Activated CD4-positive, alpha-beta T cell treated with anti-CD3 and anti-CD28 coated beads for 36 hours (primary cell): ENCODE data around the gene GLB1L. TPM values are rescaled to one million over a fixed set of nuclear protein-coding genes. Genes with fewer than 3 reads are reported as not detected.
"Not testable (repeated sequence)": the region's sequence is repeated elsewhere in the genome, so short reads cannot be mapped to it uniquely, and the experiment has no call there.

Source experiments
- ATAC-seq: fragments of 200-7000 bp; cut with Tn5 transposase; one replicate; pipeline ENCODE4 v1.10.0; 2021; ENCODE audit warnings: mild to moderate bottlenecking, moderate library complexity
- CTCF ChIA-PET: fragments of 350-600 bp; sonication (Branson Sonifier 250); formaldehyde crosslinking; loops from one replicate; lab custom pipeline; 2021; ENCODE audit warnings: antibody characterized with exemption; lab: Charles Lee
- POLR2A ChIA-PET: fragments of 350-600 bp; sonication (Branson Sonifier 250); formaldehyde crosslinking; loops from one replicate; lab custom pipeline; 2021; ENCODE audit warnings: antibody characterized with exemption, inconsistent platforms; lab: Charles Lee
- DNase-seq: peaks from one replicate; pipeline ENCODE4 v3.0.0-alpha.2; 2020
- H3K27ac Mint-ChIP-seq: one replicate; pipeline ENCODE4 v1.8.0; 2021; ENCODE audit warnings: mixed read lengths
- H3K27me3 Mint-ChIP-seq: one replicate; pipeline ENCODE4 v1.8.0; 2021; ENCODE audit warnings: mixed read lengths
- H3K36me3 Mint-ChIP-seq: one replicate; pipeline ENCODE4 v1.8.0; 2021; ENCODE audit warnings: low read depth, mixed read lengths
- H3K4me1 Mint-ChIP-seq: one replicate; pipeline ENCODE4 v1.8.0; 2021; ENCODE audit warnings: mixed read lengths
- H3K4me3 Mint-ChIP-seq: one replicate; pipeline ENCODE4 v1.8.0; 2021; ENCODE audit warnings: mild to moderate bottlenecking, moderate library complexity, mixed read lengths
- H3K9me3 Mint-ChIP-seq: one replicate; pipeline ENCODE4 v1.8.0; 2021; ENCODE audit warnings: low read depth, mixed read lengths
- intact Hi-C, 2 experiments: fragments of 100-400 bp; cut with DNase I in 1 of 2; cut with micrococcal nuclease in 1 of 2; formaldehyde crosslinking; loops; one replicate each; pipeline versions ENCODE4 v1.14.2 to v1.15.1; 2022 to 2024; cut with DNase I, micrococcal nuclease
- total RNA-seq, 2 experiments: library from RNA; stranded (reverse); gene quantifications; one replicate each; pipeline ENCODE4 v1.2.3, GENCODE V29; 2021

The GLB1L gene
- total RNA-seq, 2 experiments from 2014 or later: 2.7 to 4.2 TPM

DNA sequence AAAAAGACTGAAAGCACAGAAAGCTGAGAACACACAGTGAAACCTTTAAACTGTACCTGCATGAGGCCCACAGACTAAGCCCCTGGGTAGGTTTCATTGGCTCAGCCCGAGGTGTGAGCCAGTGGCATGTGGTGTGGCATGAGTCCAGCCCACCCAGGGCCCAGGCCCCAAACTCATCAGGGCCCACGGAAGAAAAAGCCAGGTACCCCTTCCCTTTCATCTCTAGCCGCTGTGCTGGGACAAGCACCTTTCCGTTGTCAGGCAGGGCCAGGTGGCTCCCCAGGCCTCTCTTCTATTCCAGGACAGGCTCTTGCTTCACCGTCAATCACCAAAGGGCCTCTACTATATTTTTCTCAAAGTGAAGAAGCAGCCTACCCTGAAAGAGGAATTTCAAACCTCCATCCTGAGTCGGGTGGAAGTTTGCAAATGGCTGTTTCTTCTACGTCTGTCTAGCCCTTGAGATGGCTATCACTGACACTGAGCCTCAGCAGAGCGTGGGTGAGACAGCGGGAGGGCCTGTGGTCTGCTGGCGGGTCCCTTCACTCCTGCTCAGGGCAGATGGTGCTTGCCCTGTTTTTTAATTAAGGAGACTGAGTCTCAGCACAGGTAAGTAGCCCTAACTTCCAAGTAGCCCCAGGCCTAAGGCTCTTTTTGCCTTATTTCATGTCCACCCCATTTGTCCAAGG is 42.5 kb upstream of the GLB1L start:
- Mint-ChIP-seq H3K4me1 (peaks cover 2% of the 10 kb centered on the region), H3K9me3 (no peaks in the 10 kb centered on the region), H3K4me3 (no peak overlapping the region), H3K36me3 (peaks cover 10% of the 10 kb centered on the region), H3K27ac (no peak overlapping the region), H3K27me3 (no peaks in the 10 kb centered on the region)
- intact Hi-C loops: no loop called here
- POLR2A ChIA-PET: interaction anchor here (0.6 kb wide), 1 partner anchor 138 kb away, joined by 3 read pairs; no protein-coding TSS in a partner anchor
- DNase-seq (no peak), ATAC-seq (no peak)
- CTCF ChIA-PET: interaction anchor here (1.1 to 15.5 kb wide), 2 partner anchors 8 to 9 kb away, joined by 3 to 257 read pairs; partner anchors contain the start of gene DNAJB2

DNA sequence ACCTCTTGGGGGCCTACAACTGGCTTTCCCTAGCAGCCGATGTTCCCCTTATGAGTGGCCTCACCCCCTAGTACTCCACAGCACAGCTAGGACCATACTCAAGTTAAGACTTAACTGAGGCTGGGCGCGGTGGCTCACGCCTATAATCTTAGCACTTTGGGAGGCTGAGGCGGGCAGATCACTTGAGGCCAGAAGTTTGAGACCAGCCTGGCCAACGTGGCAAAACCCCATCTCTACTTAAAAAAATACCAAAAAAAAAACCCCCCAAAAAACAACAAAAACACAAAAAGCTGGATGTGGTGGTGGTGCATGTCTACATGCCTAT is 41.8 kb upstream of the GLB1L start:
- ATAC-seq, H3K27me3 Mint-ChIP-seq, H3K4me3 Mint-ChIP-seq, H3K9me3 Mint-ChIP-seq, H3K27ac Mint-ChIP-seq, H3K4me1 Mint-ChIP-seq, intact Hi-C loops, POLR2A ChIA-PET, DNase-seq: not testable (repeated sequence)
- CTCF ChIA-PET: interaction anchor here (0.8 to 15.5 kb wide), 3 partner anchors 8 to 67 kb away, joined by 3 to 257 read pairs (median 3); partner anchors contain the start of gene DNAJB2
- H3K36me3 Mint-ChIP-seq: peaks cover 10% of the 10 kb centered on the region

DNA sequence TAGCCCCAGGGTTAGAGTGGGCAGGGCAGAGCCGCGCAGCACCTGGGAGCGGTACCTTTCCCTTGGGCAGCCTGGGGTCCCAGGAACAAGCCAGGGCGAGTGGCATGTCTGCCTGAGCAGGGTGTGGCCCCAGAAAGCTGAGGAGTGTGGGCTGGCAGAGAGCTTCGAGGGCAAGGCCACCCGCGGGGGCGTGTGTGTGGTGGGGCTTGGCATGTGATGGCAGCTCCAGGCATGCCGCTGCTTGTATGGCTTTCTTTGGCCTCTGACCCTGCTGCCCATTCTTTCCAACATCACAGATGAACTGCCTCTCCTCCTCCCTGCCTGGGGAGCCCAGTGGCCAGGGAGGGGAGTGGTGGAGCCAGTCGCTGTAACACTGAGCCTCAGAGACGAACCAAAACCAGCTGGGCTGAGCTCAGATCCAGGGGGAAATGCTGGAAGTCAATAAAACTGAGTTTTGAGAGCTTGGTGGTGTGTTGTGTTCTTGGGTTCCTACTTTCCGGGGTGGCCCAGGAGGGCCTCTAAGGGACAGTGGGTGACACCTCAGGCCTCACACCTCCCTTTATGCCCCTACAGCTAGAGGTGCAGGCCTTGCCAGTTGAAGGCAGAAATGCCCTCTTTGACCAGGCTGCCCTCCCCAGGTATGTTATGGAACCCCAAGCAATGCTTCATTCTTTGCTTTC is 41.3 kb upstream of the GLB1L start:
- CTCF ChIA-PET: interaction anchor here (0.6 to 15.5 kb wide), 5 partner anchors 8 to 223 kb away, joined by 3 to 257 read pairs (median 3); partner anchors contain the start of gene DNAJB2
- H3K27ac Mint-ChIP-seq: peak overlapping the region; percentile 70
- DNase-seq: no peak
- no peaks in the 10 kb centered on the region for H3K9me3 Mint-ChIP-seq
- peaks cover 2% of the 10 kb centered on the region for H3K4me1 Mint-ChIP-seq
- no peak for ATAC-seq
- POLR2A ChIA-PET: no interaction called here
- peaks cover 10% of the 10 kb centered on the region for H3K36me3 Mint-ChIP-seq
- no peak overlapping the region for H3K4me3 Mint-ChIP-seq
- intact Hi-C loops: no loop called here
- no peaks in the 10 kb centered on the region for H3K27me3 Mint-ChIP-seq

DNA sequence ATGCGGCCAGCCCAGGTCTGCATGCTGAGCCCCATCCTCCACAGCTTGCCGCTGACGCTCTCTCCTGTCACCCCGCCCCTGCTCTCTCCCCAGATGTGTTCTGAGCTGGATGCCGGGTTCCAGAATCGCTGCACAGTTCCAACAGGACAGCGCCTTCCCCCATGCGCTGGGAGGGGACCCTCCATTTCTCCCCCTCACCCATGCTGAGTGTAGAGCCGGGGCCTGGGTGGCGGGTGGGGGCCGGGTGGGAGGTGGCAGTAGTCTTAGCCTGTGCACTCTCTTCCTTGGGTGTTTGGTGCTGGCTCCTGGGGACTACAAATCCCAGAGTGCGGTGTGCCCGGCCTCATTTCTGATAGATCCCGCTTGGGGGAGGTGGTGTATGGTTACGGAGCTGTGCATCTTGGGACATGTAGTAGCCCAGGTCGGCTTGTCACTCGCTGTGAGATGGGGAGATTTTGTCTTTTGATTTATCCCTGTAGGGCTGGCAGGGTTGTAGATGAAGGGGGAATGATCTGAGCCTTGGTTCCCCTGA is 40.7 kb upstream of the GLB1L start:
- POLR2A ChIA-PET: no interaction called here
- H3K9me3 Mint-ChIP-seq: no peaks in the 10 kb centered on the region
- H3K27ac Mint-ChIP-seq: peak overlapping the region; percentile 70
- CTCF ChIA-PET: interaction anchor here (0.6 to 15.5 kb wide), 3 partner anchors 10 to 224 kb away, joined by 3 to 257 read pairs (median 4); no protein-coding TSS in a partner anchor
- DNase-seq: no peak
- no peak for ATAC-seq
- H3K36me3 Mint-ChIP-seq: peaks cover 10% of the 10 kb centered on the region
- no peak overlapping the region for H3K4me3 Mint-ChIP-seq
- intact Hi-C loops: no loop called here
- peaks cover 6% of the 10 kb centered on the region for H3K4me1 Mint-ChIP-seq
- H3K27me3 Mint-ChIP-seq: no peaks in the 10 kb centered on the region

DNA sequence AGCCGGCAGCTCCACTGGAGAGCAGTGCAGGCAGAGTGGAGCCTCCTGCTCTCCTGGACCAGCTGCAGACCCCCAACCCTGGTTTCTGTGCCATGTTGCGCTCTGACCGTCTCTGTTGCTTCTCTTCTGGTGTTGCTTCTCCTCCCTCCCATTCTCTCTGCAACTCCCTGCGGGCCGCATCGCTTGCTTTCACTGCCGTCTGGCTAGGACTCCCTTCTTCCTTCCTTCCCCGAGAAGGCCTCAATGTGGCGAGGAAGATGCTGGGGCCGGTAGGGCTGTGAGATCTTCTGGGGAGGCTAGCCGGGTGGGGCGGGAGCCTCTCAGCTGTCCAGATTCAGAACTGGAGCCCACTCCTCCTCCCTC is 40.1 kb upstream of the GLB1L start:
- H3K27me3 Mint-ChIP-seq: no peaks in the 10 kb centered on the region
- DNase-seq (no peak), ATAC-seq (no peak)
- ChIA-PET POLR2A (no interaction called here), CTCF (interaction anchor here (15.5 kb wide), 1 partner anchor 10 kb away, joined by 257 read pairs; no protein-coding TSS in a partner anchor)
- H3K36me3 Mint-ChIP-seq: peaks cover 14% of the 10 kb centered on the region
- H3K9me3 Mint-ChIP-seq: no peaks in the 10 kb centered on the region
- peaks cover 12% of the 10 kb centered on the region for H3K4me1 Mint-ChIP-seq
- H3K4me3 Mint-ChIP-seq: no peak overlapping the region
- no peak overlapping the region for H3K27ac Mint-ChIP-seq
- intact Hi-C loops: no loop called here

DNA sequence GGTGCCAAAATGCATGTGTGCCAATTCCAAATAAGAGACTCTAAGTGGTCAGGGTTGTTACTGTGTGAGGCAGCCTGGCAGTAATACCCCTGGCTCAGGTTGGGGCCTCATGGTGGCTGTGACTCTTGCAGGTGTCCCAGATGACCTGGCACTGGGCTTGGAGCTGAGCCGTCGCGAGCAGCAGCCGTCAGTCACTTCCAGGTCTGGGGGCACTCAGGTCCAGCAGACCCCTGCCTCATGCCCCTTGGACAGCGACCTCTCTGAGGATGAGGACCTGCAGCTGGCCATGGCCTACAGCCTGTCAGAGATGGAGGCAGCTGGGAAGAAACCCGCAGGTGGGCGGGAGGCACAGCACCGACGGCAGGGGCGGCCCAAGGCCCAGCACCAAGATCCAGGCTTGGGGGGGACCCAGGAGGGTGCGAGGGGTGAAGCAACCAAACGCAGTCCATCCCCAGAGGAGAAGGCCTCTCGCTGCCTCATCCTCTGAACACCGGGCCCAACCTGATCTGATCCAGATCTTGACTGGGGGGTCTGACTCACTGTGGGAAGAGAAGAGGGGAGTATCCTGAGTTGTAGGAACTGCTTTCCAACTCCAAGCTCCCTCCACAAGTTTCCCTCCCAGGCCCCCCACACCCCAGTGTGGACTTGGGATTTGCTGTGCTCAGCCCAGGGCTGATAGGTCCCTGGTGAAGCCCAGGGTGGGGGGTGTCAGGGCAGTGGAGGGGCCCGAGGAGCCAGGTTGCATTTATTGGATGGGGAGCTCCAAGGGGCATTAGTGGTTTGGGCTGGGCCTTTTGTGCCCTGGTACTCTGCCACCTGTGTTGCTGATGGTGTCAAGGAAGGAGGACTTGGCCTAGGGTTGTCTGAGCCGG is 39.5 kb upstream of the GLB1L start:
- peaks cover 18% of the 10 kb centered on the region for H3K4me1 Mint-ChIP-seq
- no peak for DNase-seq
- intact Hi-C loops: no loop called here
- no peak for ATAC-seq
- no peaks in the 10 kb centered on the region for H3K27me3 Mint-ChIP-seq
- H3K4me3 Mint-ChIP-seq: no peak overlapping the region
- CTCF ChIA-PET: interaction anchor here (15.5 kb wide), 1 partner anchor 11 kb away, joined by 257 read pairs; no protein-coding TSS in a partner anchor
- no peak overlapping the region for H3K27ac Mint-ChIP-seq
- H3K9me3 Mint-ChIP-seq: no peaks in the 10 kb centered on the region
- H3K36me3 Mint-ChIP-seq: peaks cover 17% of the 10 kb centered on the region
- POLR2A ChIA-PET: no interaction called here

DNA sequence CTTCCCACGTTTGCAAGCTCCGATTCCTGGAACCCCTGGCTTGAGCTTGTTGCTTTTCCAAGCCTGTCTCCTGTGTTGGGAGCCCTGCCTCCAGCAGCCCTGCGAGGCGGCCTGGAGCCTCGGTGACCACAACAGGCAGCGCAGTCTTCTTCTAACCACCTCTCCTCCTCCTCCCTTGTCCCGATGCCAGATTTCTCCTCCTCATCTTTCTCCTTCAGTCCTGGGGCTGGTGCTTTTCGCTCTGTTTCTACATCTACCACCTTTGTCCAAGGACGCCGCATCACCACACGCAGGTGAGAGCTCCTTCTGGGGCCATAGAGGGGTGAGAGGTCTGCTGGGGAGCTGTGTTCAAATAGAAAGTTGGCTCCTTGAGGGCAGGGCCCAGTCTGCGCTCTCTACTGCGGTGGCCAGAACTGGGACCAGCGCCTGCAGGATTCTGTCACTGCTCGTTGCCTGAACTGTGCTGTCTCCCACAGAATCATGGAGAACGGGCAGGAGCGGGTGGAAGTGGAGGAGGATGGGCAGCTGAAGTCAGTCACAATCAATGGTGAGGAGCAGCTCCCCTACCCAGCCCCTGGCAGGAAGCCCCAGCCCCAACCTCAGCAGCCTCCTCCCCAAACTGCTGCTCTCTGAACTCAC is 37.8 kb upstream of the GLB1L start:
- H3K36me3 Mint-ChIP-seq: peaks cover 17% of the 10 kb centered on the region
- no peak overlapping the region for H3K4me3 Mint-ChIP-seq
- intact Hi-C loops: no loop called here

DNA sequence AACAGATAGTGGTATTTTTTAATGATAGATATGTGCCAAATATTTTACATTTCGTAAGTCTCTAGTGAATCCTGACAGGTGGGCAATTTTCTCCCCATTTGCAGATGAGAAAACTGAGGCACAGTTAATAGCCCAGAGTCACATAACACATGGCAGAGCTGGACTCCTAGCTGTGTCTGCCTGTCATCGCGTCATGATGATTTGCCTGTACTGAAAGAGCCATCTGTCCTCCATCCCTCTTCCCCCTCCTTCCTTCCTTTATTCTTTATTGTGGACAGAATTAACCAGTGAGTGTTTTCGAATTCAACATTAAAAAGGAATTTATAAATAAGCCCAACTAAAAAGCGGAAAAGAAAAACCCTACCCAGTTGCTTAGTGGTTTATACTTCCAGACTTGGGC is 37.1 kb upstream of the GLB1L start:
- ATAC-seq (no peak), DNase-seq (no peak)
- Mint-ChIP-seq H3K27ac (no peak overlapping the region), H3K36me3 (peaks cover 17% of the 10 kb centered on the region), H3K9me3 (no peaks in the 10 kb centered on the region), H3K4me1 (peaks cover 36% of the 10 kb centered on the region), H3K27me3 (no peaks in the 10 kb centered on the region), H3K4me3 (no peak overlapping the region)
- POLR2A ChIA-PET: interaction anchor here (0.6 kb wide), 1 partner anchor 37 kb away, joined by 5 read pairs; the partner anchor contains the start of genes GLB1L and STK16
- intact Hi-C loops: no loop called here
- CTCF ChIA-PET: interaction anchor here (15.5 kb wide), 1 partner anchor 13 kb away, joined by 257 read pairs; no protein-coding TSS in a partner anchor

More for the DNA sequence above, 37.8 kb upstream of the GLB1L start:
- H3K9me3 Mint-ChIP-seq: no peaks in the 10 kb centered on the region
- peak overlapping the region; percentile 76 for H3K27ac Mint-ChIP-seq
- DNase-seq (no peak), ATAC-seq (no peak)
- peaks cover 29% of the 10 kb centered on the region for H3K4me1 Mint-ChIP-seq
- H3K27me3 Mint-ChIP-seq: no peaks in the 10 kb centered on the region
- POLR2A ChIA-PET: interaction anchor here (0.6 kb wide), 1 partner anchor 38 kb away, joined by 5 read pairs; the partner anchor contains the start of genes GLB1L and STK16
- CTCF ChIA-PET: interaction anchor here (0.6 to 15.5 kb wide), 2 partner anchors 12 to 261 kb away, joined by 3 to 257 read pairs; partner anchors contain the start of genes CHPF and TMEM198

DNA sequence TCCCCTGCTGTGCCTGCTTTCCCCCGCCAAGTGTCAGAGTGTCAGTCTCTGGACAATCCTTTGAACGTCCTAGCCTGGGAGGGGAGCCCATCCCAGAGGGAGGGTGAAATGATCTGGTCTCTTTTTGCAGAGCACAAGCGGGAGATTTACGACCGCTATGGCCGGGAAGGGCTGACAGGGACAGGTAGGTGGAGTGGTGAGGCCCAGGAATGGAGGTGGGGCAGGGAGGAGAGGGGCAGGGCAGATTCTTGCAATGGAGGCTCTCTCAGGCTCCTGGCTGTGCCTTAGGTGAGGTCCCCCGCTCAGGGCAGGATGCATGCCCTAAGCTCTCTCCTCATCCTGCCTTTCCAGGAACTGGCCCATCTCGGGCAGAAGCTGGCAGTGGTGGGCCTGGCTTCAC is 36.3 kb upstream of the GLB1L start:
- intact Hi-C loops: no loop called here
- H3K4me3 Mint-ChIP-seq: no peak overlapping the region
- H3K4me1 Mint-ChIP-seq: peaks cover 39% of the 10 kb centered on the region
- CTCF ChIA-PET: interaction anchor here (0.5 to 15.5 kb wide), 3 partner anchors 14 to 76 kb away, joined by 3 to 257 read pairs (median 7); no protein-coding TSS in a partner anchor
- peak overlapping the region; percentile 37 for H3K27ac Mint-ChIP-seq
- no peaks in the 10 kb centered on the region for H3K27me3 Mint-ChIP-seq
- H3K9me3 Mint-ChIP-seq: no peaks in the 10 kb centered on the region
- POLR2A ChIA-PET: no interaction called here
- peaks cover 17% of the 10 kb centered on the region for H3K36me3 Mint-ChIP-seq
- DNase-seq (no peak), ATAC-seq (no peak)

DNA sequence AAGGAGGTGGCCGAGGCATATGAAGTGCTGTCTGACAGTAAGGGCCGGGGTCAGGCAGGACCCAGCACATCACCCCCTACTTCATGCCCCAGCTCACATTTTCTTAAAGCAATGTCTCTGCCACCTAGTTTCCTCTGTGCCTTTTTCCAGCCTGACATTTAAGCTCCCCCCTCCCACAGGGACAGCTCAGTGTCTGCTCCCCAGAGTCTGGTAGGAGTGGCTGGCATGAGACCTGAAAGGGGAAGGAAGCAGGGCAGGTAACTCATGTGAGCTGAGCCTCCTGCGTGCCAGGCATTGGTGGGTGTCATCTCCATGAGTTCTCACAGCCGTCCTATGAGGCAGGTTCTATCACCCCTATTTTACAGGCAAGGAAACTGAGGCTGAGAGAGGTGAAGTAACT is 35.4 kb upstream of the GLB1L start:
- ATAC-seq (no peak), DNase-seq (no peak)
- Mint-ChIP-seq H3K36me3 (peaks cover 12% of the 10 kb centered on the region), H3K9me3 (no peaks in the 10 kb centered on the region), H3K27ac (peak overlapping the region; percentile 95), H3K4me1 (peaks cover 37% of the 10 kb centered on the region), H3K4me3 (peak overlapping the region; percentile 96), H3K27me3 (no peaks in the 10 kb centered on the region)
- CTCF ChIA-PET: interaction anchor here (0.9 to 15.5 kb wide), 3 partner anchors 15 to 121 kb away, joined by 3 to 257 read pairs (median 7); no protein-coding TSS in a partner anchor
- POLR2A ChIA-PET: interaction anchor here (0.8 kb wide), 1 partner anchor 31 kb away, joined by 3 read pairs; no protein-coding TSS in a partner anchor
- intact Hi-C loops: no loop called here
